CD4-positive, alpha-beta T cell treated with Interferon alpha-2 for 1 hour (primary cell): ENCODE results near the gene TATDN3.
"Not testable (repeated sequence)": the region's sequence is repeated elsewhere in the genome, so short reads cannot be mapped to it uniquely, and the experiment has no call there.

Source experiments
- DNase-seq, 2 donors: peaks; one replicate each; pipeline ENCODE4 v3.0.0-alpha.2; 2020 to 2022

The TATDN3 gene

GRCh38 chr1:212791676-212792395 lies at the start of gene TATDN3, which contains the start of gene NSL1:
Gene TATDN3, plus strand, starts transcription at chr1:212791894. Its CDS starts 28 bp downstream, at chr1:212791922.
Gene NSL1, minus strand, starts transcription at chr1:212791777. Its CDS starts 14 bp downstream, at chr1:212791763.
- DNase-seq = peak; percentile 88 to 96

- DNase-seq = no peak
Observed at GRCh38 chr1:212743901-212744475, 47.7 kb upstream of the TATDN3 start.

- DNase-seq = no peak
Observed at GRCh38 chr1:212745303-212745702, 46.4 kb upstream of the TATDN3 start.

- no peak for DNase-seq
Observed at GRCh38 chr1:212746546-212746945, 45.1 kb upstream of the TATDN3 start.

GRCh38 chr1:212749821-212750535 lies 41.7 kb upstream of the TATDN3 start:
- peak in 1 of 2 donors; percentile 31 for DNase-seq

GRCh38 chr1:212752252-212752933 lies 39.3 kb upstream of the TATDN3 start:
- DNase-seq = no peak

GRCh38 chr1:212752934-212753497 lies 38.7 kb upstream of the TATDN3 start:
- DNase-seq = peak in 1 of 2 donors; percentile 26

GRCh38 chr1:212753749-212754148 lies 37.9 kb upstream of the TATDN3 start:
- no peak for DNase-seq

GRCh38 chr1:212754193-212754592 lies 37.5 kb upstream of the TATDN3 start:
- no peak for DNase-seq

- no peak for DNase-seq
Observed at GRCh38 chr1:212754680-212755079, 37.0 kb upstream of the TATDN3 start.

GRCh38 chr1:212759683-212760082 lies 32.0 kb upstream of the TATDN3 start:
- DNase-seq = no peak

GRCh38 chr1:212760126-212760823 lies 31.4 kb upstream of the TATDN3 start:
- peak; percentile 22 to 52 for DNase-seq

GRCh38 chr1:212762234-212762633 lies 29.5 kb upstream of the TATDN3 start:
- no peak for DNase-seq

GRCh38 chr1:212762839-212763238 lies 28.9 kb upstream of the TATDN3 start:
- DNase-seq = no peak

- not testable (repeated sequence) for DNase-seq
Observed at GRCh38 chr1:212764718-212765281, 26.9 kb upstream of the TATDN3 start.

- DNase-seq = not testable (repeated sequence)
Observed at GRCh38 chr1:212766825-212767224, 24.9 kb upstream of the TATDN3 start.

- no peak for DNase-seq
Observed at GRCh38 chr1:212769459-212770167, 22.1 kb upstream of the TATDN3 start.

GRCh38 chr1:212771341-212771740 lies 20.4 kb upstream of the TATDN3 start:
- DNase-seq = no peak

- DNase-seq = no peak
Observed at GRCh38 chr1:212773011-212773410, 18.7 kb upstream of the TATDN3 start.

GRCh38 chr1:212774584-212774983 lies 17.1 kb upstream of the TATDN3 start:
- no peak for DNase-seq

- no peak for DNase-seq
Observed at GRCh38 chr1:212775241-212775640, 16.5 kb upstream of the TATDN3 start.
